Suprapubic skin (tissue), 4 donors: Measurements from ENCODE around the gene CARS2. TPM values are rescaled to one million over a fixed set of nuclear protein-coding genes. Genes with fewer than 3 reads are reported as not detected.
A peak's percentile ranks its signal among the peaks of the same experiment; 100 is the strongest.

Experiments used
- DNase-seq, 2 donors: peaks; one replicate each; pipeline ENCODE4 v3.0.0-alpha.2; 2019; ENCODE audit warnings: low spot score in 2 of 2
- H3K27ac ChIP-seq: fragments of 200-600 bp; sonication (generic); one replicate; pipeline ENCODE4 v1.5.1; 2019
- H3K27me3 ChIP-seq: fragments of 200-600 bp; sonication (generic); one replicate; pipeline ENCODE4 v1.5.1; 2019
- H3K36me3 ChIP-seq: fragments of 200-600 bp; sonication (generic); one replicate; pipeline ENCODE4 v1.5.1; 2019
- H3K4me1 ChIP-seq: fragments of 200-600 bp; sonication (generic); one replicate; pipeline ENCODE4 v1.5.1; 2019
- H3K4me3 ChIP-seq: fragments of 200-600 bp; sonication (generic); one replicate; pipeline ENCODE4 v1.5.1; 2019; ENCODE audit warnings: mild to moderate bottlenecking
- H3K9me3 ChIP-seq: fragments of 200-600 bp; sonication (generic); one replicate; pipeline ENCODE4 v1.5.1; 2019
- EP300 ChIP-seq: sonication (generic); formaldehyde crosslinking; IDR thresholded peaks from one replicate; pipeline ENCODE4 v1.6.1; 2017; ENCODE audit warnings: antibody characterized with exemption
- POLR2A ChIP-seq, 2 donors: fragments of 450-650 bp; IDR thresholded peaks; one replicate each; pipeline ENCODE4 v1.6.1; 2017; ENCODE audit warnings: antibody characterized with exemption in 2 of 2, mild to moderate bottlenecking in 2 of 2, moderate library complexity in 2 of 2
- POLR2AphosphoS5 ChIP-seq, 3 donors: sonication (generic); formaldehyde crosslinking; IDR thresholded peaks; one replicate each; pipeline ENCODE4 v1.6.1; 2017; ENCODE audit warnings: antibody characterized with exemption in 3 of 3
- WGBS: methylation state at CpG from one replicate; pipeline ENCODE4 v1.1.5; 2018; 5-methylcytosine and 5-hydroxymethylcytosine counted together
- total RNA-seq, 4 donors: library from RNA; depleted of rRNA; stranded (reverse); fragments of >200 nt; gene quantifications; one replicate each; pipeline ENCODE4 v1.1.0, GENCODE V29; 2016
- TF ChIP-seq, protein P1 (sequence below), 2 donors: fragments of 200-600 bp in 1 of 2; fragments of 450-650 bp in 1 of 2; sonication (generic) in 1 of 2; IDR thresholded peaks; one replicate each; pipeline ENCODE4 v1.5.1; 2016 to 2019; ENCODE audit warnings: antibody characterized with exemption in 2 of 2, mild to moderate bottlenecking in 1 of 2, moderate library complexity in 1 of 2

CARS2 gene
- total RNA-seq, 4 donors from 2014 or later = 35.1 to 130 (median 80.9) TPM

DNA sequence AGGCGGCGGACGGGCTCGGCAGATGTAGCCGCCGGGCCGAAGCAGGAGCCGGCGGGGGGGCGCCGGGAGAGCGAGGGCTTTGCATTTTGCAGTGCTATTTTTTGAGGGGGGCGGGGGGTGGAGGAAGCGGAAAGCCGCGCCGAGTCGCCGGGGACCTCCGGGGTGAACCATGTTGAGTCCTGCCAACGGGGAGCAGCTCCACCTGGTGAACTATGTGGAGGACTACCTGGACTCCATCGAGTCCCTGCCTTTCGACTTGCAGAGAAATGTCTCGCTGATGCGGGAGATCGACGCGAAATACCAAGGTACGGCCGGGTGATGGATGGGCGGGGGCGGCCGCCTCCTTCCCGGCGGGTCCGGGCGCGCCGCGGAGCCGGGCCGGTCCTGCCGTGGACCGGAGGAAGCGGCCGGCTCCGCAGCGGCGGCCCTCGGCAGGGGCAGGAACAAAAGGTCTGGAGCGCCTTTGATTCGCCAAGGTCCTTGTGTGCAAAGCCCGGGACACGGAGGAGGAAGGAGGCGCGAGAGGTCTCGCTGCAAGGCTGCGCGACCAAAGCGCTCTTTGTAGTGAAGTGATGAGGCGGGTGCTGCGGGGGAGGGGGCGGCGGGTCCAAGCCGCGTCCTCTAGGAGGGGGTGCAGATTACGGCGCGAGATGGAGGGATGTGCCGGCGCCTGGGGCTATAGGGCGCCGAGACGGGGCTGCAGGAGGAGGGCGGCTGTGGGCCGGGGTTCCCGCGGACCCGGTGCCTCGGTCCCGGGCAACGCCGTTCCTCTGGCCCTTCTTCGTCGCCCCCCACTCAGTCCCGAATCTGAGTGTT, 8.3 kb upstream of the CARS2 start:
- peaks cover under 1% of the 10 kb centered on the region for H3K36me3 ChIP-seq
- under 1% methylated on average over 51 of the region's 86 CpGs for WGBS
- peaks cover 34% of the 10 kb centered on the region for H3K4me1 ChIP-seq
- H3K9me3 ChIP-seq = no peaks in the 10 kb centered on the region
- H3K27me3 ChIP-seq = no peaks in the 10 kb centered on the region
- TF ChIP-seq, protein P1, sequence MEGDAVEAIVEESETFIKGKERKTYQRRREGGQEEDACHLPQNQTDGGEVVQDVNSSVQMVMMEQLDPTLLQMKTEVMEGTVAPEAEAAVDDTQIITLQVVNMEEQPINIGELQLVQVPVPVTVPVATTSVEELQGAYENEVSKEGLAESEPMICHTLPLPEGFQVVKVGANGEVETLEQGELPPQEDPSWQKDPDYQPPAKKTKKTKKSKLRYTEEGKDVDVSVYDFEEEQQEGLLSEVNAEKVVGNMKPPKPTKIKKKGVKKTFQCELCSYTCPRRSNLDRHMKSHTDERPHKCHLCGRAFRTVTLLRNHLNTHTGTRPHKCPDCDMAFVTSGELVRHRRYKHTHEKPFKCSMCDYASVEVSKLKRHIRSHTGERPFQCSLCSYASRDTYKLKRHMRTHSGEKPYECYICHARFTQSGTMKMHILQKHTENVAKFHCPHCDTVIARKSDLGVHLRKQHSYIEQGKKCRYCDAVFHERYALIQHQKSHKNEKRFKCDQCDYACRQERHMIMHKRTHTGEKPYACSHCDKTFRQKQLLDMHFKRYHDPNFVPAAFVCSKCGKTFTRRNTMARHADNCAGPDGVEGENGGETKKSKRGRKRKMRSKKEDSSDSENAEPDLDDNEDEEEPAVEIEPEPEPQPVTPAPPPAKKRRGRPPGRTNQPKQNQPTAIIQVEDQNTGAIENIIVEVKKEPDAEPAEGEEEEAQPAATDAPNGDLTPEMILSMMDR (IDR thresholded peaks at IDR 0.05) = no peak
- no peak for TF ChIP-seq EP300
- TF ChIP-seq POLR2AphosphoS5 (IDR thresholded peaks at IDR 0.05) = no peak
- no peak for TF ChIP-seq POLR2A (IDR thresholded peaks at IDR 0.05)
- peak in 1 of 2 donors; percentile 86 for DNase-seq
- peak overlapping the region; percentile 99 for H3K27ac ChIP-seq
- peak overlapping the region; percentile 93 for H3K4me3 ChIP-seq

DNA sequence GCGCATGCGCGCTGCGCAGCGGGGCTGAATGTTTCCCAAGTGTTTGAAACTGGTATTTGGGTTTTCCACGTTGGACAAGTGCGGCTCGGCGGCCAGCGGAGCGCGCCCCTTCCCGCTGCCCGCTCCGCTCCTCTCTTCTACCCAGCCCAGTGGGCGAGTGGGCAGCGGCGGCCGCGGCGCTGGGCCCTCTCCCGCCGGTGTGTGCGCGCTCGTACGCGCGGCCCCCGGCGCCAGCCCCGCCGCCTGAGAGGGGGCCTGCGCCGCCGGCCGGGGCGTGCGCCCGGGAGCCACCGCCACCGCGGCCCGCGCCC, 7.7 kb upstream of the CARS2 start, which contains the start of gene ING1:
ING1 (plus strand) TSS at position 59 of the 311 bp plus-strand sequence. CDS start 450 bp downstream, outside the sequence.
- 0% methylated on average over 14 of the region's 45 CpGs for WGBS

DNA sequence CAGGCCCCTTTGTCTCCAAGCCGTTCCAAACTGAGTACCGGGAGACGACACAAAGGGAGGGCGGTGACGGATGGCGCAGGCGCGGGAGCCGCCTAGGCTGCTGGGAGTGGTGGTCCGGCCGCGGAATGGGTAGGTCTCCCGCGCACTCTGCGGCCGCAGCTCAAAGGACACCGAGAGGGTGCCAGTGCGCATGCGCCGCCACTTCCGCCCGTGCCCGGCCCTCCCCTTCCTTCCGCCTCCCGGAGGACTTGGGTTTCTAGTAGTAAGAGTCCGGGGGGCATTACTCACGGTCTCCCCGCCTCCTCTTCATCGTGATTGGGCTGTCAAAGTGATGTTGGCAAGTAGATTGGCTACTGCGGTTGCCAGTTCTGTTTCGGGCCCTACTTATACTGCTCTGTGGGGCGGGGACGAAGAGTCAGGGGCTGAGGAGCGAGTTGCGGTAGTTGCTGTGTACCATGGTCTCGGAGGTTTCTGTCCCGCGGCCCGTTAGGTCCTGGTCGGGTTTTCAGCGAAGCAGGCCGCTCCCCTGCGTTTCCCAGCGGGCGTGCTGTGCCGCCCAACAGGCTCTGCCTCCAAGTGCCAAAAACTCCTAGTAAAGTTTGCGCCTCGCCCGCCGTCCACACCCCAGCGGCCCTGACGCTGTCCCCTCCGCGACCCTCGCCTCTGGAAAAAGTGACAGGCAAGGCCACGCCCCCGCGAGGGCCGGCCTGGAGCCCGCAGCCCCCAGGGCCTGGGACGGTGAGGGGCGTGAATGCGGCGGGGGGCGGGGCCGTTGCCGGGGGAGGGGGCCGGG, 7.1 kb upstream of the CARS2 start:
- no peaks in the 10 kb centered on the region for H3K9me3 ChIP-seq
- peak; percentile 89 to 96 (median 91) for TF ChIP-seq POLR2AphosphoS5 (IDR thresholded peaks at IDR 0.05)
- TF ChIP-seq EP300 = no peak
- TF ChIP-seq POLR2A (IDR thresholded peaks at IDR 0.05) = peak; percentile 97 to 99
- TF ChIP-seq, protein P1 (IDR thresholded peaks at IDR 0.05) = no peak
- H3K4me3 ChIP-seq = peak overlapping the region; percentile 93
- peak overlapping the region; percentile 99 for H3K27ac ChIP-seq
- H3K36me3 ChIP-seq = no peaks in the 10 kb centered on the region
- WGBS = 0% methylated on average over 6 of the region's 68 CpGs
- H3K27me3 ChIP-seq = no peaks in the 10 kb centered on the region
- peaks cover 30% of the 10 kb centered on the region for H3K4me1 ChIP-seq
- peak; percentile 100 for DNase-seq

More for the DNA sequence above, 7.7 kb upstream of the CARS2 start, which contains the start of gene ING1:
- no peak for DNase-seq
- Histone ChIP-seq H3K9me3 (no peaks in the 10 kb centered on the region), H3K27me3 (no peaks in the 10 kb centered on the region), H3K4me1 (peaks cover 34% of the 10 kb centered on the region), H3K36me3 (no peaks in the 10 kb centered on the region), H3K27ac (peak within 1 kb of the TSS; percentile 99), H3K4me3 (peak within 1 kb of the TSS; percentile 93)
- TF ChIP-seq, protein P1 (IDR thresholded peaks at IDR 0.05) = no peak
- TF ChIP-seq POLR2A (IDR thresholded peaks at IDR 0.05) (no peak), EP300 (no peak), POLR2AphosphoS5 (IDR thresholded peaks at IDR 0.05) (no peak)

DNA sequence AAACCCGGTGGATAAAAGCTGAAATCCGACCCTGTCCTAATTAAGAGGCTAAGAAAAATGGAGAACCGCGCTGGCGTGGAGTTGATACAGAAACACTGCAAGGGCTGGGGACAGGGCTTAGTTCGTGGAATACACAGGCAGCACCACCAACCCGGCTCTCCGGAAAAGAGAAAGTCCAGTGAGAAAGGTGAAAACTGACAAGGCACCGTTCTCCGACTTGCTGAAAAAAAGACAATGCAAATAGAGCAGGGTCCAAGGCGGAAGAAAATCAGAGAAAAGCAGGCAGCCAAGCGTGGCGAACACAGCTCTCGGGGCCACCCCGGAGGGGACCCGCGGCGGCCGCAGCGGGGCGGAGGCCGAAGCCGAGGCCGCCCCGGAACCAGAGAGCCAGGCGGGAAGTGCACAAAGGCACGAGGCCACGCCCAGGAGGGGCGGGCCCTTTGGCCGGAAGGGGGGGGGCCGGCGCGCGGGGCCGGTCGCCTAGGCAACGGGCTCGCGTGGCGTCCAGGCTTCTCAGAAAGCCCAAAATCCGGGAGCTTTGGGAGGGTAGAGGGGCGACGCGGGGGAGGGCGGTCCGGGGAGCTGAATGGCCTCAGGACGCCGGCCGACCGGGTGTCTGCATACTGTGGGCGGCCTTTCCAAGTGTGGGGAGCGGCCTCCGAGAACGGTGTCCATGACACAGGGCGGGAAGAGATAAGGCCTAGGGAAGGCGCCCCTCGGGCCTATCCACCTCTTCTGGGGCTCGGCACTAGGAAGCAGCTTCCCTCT, 6.3 kb upstream of the CARS2 start:
- Histone ChIP-seq H3K4me3 (peak overlapping the region; percentile 93), H3K36me3 (no peaks in the 10 kb centered on the region), H3K27ac (peak overlapping the region; percentile 99), H3K9me3 (no peaks in the 10 kb centered on the region), H3K4me1 (peaks cover 22% of the 10 kb centered on the region), H3K27me3 (no peaks in the 10 kb centered on the region)
- peak; percentile 90 to 91 for DNase-seq
- 0% methylated on average over 22 of the region's 58 CpGs for WGBS
- no peak for TF ChIP-seq EP300
- TF ChIP-seq POLR2AphosphoS5 (IDR thresholded peaks at IDR 0.05) = peak in 2 of 3 donors; percentile 24 to 56
- TF ChIP-seq, protein P1 (IDR thresholded peaks at IDR 0.05) = no peak
- peak in 1 of 2 donors; percentile 48 for TF ChIP-seq POLR2A (IDR thresholded peaks at IDR 0.05)
